Ishikawa (cell line): ENCODE data around the gene PRR36.

ENCODE experiments used
- CEBPB ChIP-seq: IDR thresholded peaks from 2 replicates; pipeline ENCODE4 v1.6.1; 2012
- CREB1 ChIP-seq: IDR thresholded peaks from 2 replicates; pipeline ENCODE4 v1.6.1; 2012; ENCODE audit warnings: low read depth
- EGR1 ChIP-seq: IDR thresholded peaks from 2 replicates; pipeline ENCODE4 v1.6.1; 2012
- EP300 ChIP-seq: IDR thresholded peaks from 2 replicates; pipeline ENCODE4 v1.6.1; 2012; ENCODE audit warnings: borderline replicate concordance
- FOXM1 ChIP-seq: IDR thresholded peaks from 2 replicates; pipeline ENCODE4 v1.6.1; 2012; ENCODE audit warnings: low read depth, borderline replicate concordance
- MAX ChIP-seq: IDR thresholded peaks from 2 replicates; pipeline ENCODE4 v1.6.1; 2012
- NFIC ChIP-seq: IDR thresholded peaks from 2 replicates; pipeline ENCODE4 v1.6.1; 2012
- RAD21 ChIP-seq: IDR thresholded peaks from 2 replicates; pipeline ENCODE4 v1.6.1; 2012; ENCODE audit warnings: low read depth
- TAF1 ChIP-seq: IDR thresholded peaks from 2 replicates; pipeline ENCODE4 v1.6.1; 2012; ENCODE audit warnings: low read depth, mild to moderate bottlenecking
- TCF12 ChIP-seq: IDR thresholded peaks from 2 replicates; pipeline ENCODE4 v1.6.1; 2012; ENCODE audit warnings: low read depth
- TEAD4 ChIP-seq: IDR thresholded peaks from 2 replicates; pipeline ENCODE4 v1.6.1; 2012
- USF1 ChIP-seq: IDR thresholded peaks from 2 replicates; pipeline ENCODE4 v1.6.1; 2012
- YY1 ChIP-seq: IDR thresholded peaks from 2 replicates; pipeline ENCODE4 v1.6.1; 2012; ENCODE audit warnings: low read depth
- ZBTB7A ChIP-seq: IDR thresholded peaks from 2 replicates; pipeline ENCODE4 v1.6.1; 2012; ENCODE audit warnings: low read depth
- TF ChIP-seq, protein P1 (sequence below): IDR thresholded peaks from 2 replicates; pipeline ENCODE4 v1.6.1; 2012; ENCODE audit warnings: low read depth, mild to moderate bottlenecking

Gene PRR36

DNA sequence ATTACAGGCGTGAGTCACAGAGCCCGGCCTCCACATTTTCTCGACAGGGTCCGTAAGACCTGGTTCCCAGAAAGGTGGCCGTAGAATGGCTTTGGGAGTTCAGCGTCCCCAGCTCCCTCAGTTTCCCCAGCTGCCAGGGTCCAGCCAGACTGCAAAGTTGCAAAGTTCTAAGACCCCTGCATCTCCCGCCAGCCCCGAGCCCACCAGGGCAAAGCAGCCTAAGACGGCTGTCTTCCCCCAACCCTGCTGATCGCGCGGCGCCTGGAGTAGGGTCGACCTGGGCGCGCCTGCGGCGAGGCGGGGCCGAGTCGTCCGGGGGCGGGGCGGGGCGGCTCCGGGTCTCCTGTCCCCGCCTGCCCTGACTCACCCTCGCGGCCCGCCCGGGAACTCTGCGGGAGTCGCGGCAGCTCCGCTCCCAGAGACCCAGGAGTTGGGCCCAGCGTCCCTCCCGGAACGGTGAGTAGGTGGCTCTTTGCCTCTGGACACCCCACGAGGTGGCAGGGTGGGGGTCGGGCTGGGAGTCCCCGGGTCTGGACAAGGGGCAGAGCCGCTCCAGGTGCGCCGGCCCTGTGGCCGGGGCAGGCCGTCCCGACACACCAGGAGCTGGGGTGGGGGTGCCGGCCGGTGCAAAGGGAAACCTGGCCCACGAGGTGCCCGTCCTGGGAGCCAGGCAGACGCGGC is 14.1 kb upstream of the PRR36 start, which contains the start of gene LRRC8E:
TSS of gene LRRC8E (plus strand) at position 366 of the 681 bp plus-strand sequence. CDS start 7,094 bp downstream, outside the sequence.
- no peak for TF ChIP-seq NFIC
- TF ChIP-seq EGR1: peak; percentile 18; the same call in 1 of the 2 replicates
- TF ChIP-seq TAF1: peak; percentile 56
- no peak for TF ChIP-seq RAD21
- TF ChIP-seq, protein P1, sequence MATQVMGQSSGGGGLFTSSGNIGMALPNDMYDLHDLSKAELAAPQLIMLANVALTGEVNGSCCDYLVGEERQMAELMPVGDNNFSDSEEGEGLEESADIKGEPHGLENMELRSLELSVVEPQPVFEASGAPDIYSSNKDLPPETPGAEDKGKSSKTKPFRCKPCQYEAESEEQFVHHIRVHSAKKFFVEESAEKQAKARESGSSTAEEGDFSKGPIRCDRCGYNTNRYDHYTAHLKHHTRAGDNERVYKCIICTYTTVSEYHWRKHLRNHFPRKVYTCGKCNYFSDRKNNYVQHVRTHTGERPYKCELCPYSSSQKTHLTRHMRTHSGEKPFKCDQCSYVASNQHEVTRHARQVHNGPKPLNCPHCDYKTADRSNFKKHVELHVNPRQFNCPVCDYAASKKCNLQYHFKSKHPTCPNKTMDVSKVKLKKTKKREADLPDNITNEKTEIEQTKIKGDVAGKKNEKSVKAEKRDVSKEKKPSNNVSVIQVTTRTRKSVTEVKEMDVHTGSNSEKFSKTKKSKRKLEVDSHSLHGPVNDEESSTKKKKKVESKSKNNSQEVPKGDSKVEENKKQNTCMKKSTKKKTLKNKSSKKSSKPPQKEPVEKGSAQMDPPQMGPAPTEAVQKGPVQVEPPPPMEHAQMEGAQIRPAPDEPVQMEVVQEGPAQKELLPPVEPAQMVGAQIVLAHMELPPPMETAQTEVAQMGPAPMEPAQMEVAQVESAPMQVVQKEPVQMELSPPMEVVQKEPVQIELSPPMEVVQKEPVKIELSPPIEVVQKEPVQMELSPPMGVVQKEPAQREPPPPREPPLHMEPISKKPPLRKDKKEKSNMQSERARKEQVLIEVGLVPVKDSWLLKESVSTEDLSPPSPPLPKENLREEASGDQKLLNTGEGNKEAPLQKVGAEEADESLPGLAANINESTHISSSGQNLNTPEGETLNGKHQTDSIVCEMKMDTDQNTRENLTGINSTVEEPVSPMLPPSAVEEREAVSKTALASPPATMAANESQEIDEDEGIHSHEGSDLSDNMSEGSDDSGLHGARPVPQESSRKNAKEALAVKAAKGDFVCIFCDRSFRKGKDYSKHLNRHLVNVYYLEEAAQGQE: no peak
- TF ChIP-seq CEBPB: no peak
- peak; percentile 77 for TF ChIP-seq ZBTB7A
- TF ChIP-seq YY1: no peak
- TF ChIP-seq MAX: peak; percentile 37; the same call in 1 of the 2 replicates
- TF ChIP-seq CREB1: no peak
- TF ChIP-seq EP300: no peak

- TF ChIP-seq ZBTB7A (no peak), TCF12 (0 out of 2 replicates have a peak, but pooled peaks have one; percentile 4)
These were observed 13.4 kb upstream of the PRR36 start for GRCh38 chr19:7887408-7888144.

- TF ChIP-seq CREB1: no peak
- TF ChIP-seq YY1: no peak
- no peak for TF ChIP-seq CEBPB
- TF ChIP-seq EGR1: no peak
- no peak for TF ChIP-seq TAF1
- TF ChIP-seq EP300: no peak
- TF ChIP-seq ZBTB7A: no peak
- no peak for TF ChIP-seq FOXM1
- TF ChIP-seq USF1: no peak
- TF ChIP-seq RAD21: no peak
- TF ChIP-seq, protein P1: no peak
- TF ChIP-seq NFIC: no peak
- TF ChIP-seq MAX: no peak
- TF ChIP-seq TCF12: no peak
- TF ChIP-seq TEAD4: no peak
These were observed 11.6 kb upstream of the PRR36 start for GRCh38 chr19:7885818-7886217.

DNA sequence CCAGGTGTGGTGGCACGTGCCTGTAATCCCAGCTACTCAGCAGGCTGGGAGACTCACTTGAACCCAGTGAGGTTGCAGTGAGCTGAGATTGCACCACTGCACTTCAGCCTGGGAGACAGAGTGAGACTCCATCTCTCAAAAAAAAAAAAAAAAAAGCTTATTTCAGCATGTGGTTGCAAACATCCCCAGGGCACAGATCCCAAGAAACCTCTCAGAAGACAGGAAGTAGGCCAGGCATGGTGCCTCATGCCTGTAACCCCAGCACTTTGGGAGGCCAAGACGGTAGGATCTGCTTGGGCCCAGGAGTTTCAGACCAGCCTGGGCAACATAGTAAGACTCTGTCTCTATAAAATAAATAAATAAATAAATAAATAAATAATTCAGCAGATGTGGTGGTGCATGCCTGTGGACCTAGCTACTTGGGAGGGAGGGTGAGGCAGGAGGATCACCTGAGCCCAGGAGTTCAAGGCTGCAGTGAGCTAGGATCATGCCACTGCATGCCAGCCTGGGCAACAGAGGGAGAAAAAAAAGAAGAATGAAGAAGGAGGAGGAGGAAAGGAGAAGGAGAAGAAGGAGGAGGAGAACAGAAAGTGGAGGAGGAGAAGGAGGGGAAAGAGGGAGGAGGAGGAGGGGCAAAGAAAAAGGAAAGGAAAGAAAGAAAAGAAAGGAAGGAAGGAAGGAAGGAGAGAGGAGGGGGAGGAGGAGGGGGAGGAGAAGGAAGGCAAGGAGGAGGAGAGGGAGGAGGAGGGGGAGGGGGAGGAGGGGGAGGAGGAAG is 9.8 kb upstream of the PRR36 start:
- no peak for TF ChIP-seq FOXM1
- TF ChIP-seq TCF12: no peak
- no peak for TF ChIP-seq MAX
- no peak for TF ChIP-seq ZBTB7A
- TF ChIP-seq NFIC: no peak
- no peak for TF ChIP-seq USF1
- no peak for TF ChIP-seq EP300
- TF ChIP-seq EGR1: no peak
- TF ChIP-seq, protein P1: no peak
- no peak for TF ChIP-seq RAD21
- TF ChIP-seq CREB1: no peak
- no peak for TF ChIP-seq CEBPB
- no peak for TF ChIP-seq TEAD4
